HG03571 (cell line): Measurements from ENCODE around the gene TRAPPC3L.

Experiments
- ATAC-seq: cut with Tn5 transposase; IDR thresholded peaks from one replicate; pipeline ENCODE4 v1.9.1; 2021; ENCODE audit not compliant: unreplicated experiment

TRAPPC3L gene

DNA sequence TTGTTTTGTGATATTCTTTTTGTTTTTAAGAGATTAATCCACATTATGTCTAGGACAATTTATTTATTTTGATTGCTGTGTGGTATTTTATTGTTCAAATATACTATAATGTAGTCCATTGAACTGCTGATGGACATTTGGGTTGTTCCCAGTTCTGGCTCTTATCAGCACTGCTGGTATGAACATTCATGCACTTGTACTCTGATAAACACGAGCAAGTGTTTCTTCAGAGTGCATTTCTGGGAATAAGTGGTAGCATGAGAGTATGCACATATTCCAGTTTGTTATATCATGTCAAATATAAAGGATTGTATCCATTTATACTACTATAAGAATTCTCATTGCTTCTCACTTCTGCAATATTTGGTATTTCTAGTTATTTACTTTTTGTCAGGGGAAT is 77.2 kb downstream of the TRAPPC3L start:
- ATAC-seq = no peak

DNA sequence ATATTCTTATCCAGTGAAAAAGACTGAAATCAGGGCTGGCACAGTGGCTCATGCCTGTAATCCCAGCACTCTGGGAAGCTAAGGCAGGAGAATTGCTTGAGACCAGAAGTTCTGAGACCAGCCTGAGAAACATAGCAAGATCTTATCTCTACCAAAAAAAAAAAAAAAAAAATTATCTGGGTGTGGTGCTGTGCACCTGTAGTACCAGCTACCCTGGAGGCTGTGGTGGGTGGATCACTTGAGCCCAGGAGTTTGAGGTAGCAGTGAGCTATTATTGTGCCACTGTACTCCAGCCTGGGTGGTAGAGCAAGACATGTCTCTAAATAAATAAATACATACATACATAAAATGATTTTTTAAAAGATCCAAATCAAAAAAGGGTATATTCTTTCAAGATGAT is 78.0 kb downstream of the TRAPPC3L start:
- ATAC-seq = no peak

DNA sequence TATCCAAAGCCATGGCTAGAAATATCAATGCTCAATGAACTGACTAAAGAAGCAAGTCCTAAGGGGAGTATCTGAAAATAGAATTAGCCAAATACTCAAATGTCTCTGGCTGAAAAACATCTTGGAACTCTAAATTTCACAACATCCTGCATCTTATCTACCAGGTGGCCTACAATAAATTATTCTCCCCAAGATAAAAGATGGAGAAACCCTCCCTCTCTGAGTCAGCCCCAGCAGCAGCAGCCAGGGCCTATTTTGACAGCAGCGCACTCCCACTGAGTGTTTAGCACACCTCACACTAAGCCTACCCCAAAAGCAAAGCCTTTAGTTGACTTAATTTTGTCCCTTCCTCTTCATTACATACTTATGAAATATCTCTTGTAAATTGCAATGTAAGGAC is 78.4 kb downstream of the TRAPPC3L start:
- no peak for ATAC-seq

DNA sequence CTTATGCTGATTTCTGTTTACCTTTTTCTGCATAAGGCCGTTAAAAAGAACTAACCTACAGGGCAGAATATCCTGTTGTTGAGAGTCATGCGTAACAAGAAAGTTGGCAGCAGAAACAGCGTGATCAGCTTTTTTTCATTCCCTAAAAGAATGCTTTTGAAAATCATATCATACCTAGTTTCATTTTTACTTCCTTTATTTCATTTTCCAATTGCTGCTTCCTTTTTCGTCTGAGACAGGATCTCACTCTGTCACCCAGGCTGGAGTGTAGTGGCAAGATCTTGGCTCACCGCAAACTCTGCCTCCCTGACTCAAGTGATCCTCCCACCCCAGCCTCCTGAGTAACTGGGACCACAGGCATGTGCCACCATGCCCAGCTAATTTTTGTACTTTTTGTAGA is 80.2 kb downstream of the TRAPPC3L start:
- ATAC-seq = no peak

DNA sequence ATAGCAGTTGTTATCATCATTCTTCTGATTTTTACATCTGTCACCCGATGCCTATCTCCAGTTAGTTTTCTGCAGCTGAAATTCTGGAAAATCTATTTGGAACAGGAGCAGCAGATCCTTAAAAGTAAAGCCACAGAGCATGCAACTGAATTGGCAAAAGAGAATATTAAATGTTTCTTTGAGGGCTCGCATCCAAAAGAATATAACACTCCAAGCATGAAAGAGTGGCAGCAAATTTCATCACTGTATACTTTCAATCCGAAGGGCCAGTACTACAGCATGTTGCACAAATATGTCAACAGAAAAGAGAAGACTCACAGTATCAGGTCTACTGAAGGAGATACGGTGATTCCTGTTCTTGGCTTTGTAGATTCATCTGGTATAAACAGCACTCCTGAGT is 82.2 kb downstream of the TRAPPC3L start:
- no peak for ATAC-seq

DNA sequence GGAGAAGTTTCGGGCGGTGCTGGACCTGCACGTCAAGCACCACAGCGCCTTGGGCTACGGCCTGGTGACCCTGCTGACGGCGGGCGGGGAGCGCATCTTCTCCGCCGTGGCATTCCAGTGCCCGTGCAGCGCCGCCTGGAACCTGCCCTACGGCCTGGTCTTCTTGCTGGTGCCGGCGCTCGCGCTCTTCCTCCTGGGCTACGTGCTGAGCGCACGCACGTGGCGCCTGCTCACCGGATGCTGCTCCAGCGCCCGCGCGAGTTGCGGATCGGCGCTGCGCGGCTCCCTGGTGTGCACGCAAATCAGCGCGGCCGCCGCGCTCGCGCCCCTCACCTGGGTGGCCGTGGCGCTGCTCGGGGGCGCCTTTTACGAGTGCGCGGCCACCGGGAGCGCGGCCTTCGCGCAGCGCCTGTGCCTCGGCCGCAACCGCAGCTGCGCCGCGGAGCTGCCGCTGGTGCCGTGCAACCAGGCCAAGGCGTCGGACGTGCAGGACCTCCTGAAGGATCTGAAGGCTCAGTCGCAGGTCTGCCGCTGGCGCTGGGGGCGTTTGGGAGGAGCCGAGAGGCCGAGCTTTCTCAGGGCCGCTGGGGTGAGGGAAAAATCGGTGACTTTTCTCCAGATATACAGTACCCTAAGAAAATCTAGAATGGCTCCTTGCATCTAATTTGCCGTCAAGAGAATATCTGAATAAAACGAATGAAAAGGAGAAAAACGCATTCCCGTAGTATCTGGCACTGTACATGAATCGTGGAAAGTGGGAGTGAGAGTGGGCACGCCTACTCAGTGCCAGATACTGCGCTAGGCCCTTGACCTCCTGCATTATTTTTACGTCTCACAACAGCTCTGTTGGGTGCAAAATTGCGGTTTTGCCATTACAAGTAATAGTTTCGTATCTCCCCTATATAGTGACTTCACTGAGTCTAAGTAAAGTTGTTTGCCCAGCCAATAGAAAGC is 83.3 kb downstream of the TRAPPC3L start:
- peak; percentile 80 for ATAC-seq

DNA sequence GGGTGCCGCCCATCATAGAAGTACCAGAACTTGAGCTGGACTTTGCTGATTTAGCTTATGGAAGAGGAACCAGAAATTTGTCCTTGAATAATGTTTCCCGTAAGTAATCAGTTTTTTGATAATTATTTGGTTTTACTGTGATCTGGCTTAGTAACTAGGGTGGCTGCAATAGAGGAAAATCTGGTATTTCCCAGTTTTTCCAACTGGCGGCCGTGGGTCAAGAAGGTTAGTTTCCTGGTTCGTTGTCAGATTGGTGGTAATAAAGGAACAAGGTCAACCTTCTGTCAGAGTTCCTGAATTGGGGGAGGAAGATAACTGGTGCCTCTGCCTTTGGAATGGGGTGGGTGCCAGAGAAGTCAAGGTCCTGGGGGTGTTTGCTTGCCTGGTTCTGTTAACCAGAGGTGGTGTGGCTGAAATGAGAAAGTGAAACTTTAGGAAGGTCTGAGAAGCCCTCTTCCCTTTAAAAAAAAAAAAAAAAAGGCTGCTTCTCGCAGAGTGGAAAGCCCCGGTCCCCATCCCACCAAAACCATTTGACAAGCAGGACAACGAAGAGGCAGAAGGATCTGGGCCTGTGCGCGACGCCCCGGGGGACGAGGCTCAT is 84.1 kb downstream of the TRAPPC3L start, which contains the start of gene CALHM6:
TSS of gene CALHM6 (plus strand) at position 45 of the 601 bp plus-strand sequence. CDS start at position 600, 555 bp downstream.
- ATAC-seq = no peak

DNA sequence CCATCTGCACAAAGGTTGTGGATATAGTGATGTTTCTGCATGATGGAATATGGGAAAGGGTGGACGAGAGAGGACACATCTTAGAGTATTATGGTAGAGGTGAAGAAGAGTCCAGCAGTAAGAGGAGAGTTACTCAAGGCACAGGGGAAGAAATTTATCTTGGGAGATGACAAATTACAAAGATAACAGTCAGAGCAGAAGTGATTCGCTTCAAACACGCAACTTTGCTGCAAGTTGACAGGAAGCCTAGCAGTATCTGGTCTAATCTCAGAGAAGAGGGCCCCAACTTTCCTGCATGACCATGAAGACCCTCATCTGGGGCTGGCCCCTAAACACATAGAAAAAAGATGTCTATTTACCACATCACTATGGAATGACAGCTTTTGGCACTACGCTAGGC is 85.6 kb downstream of the TRAPPC3L start:
- ATAC-seq = no peak

DNA sequence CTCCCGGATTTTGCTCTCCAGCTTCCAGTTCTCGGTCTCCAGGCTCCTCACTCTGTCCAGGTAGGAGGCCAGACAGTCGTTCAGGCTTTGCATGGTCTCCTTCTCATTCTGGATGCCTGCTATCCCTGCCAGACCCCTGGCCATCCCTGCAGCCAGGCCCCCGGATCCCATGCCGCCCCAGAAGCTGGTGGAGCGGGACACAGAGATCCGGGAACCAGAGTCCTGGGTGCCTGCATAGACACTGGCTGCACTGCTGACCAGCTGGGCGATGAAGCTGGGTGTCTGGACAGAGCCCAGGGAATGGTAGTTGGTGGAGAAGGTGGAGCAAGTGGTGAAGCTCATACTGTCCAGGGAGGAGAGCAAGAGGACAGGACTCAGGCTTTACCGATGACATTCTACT is 87.2 kb downstream of the TRAPPC3L start:
- no peak for ATAC-seq

DNA sequence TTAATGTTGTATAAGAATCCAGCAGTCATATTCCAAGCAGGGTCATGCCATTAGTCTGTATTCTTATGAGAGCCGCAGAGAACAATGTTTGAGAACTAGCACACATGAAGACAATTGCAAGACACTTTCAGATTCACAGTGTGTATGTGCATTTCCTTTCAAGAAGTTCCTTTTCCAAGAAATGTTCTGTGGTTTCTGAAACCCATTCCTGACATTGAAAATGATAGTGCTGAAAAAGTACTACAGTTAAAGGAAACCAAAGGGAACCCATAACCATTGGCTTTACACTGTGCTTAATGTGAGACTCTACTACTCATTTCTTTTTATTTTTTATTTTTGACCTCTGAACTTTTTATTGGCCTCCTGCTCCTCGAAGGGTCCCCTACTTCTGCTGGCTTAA is 88.6 kb downstream of the TRAPPC3L start:
- no peak for ATAC-seq

DNA sequence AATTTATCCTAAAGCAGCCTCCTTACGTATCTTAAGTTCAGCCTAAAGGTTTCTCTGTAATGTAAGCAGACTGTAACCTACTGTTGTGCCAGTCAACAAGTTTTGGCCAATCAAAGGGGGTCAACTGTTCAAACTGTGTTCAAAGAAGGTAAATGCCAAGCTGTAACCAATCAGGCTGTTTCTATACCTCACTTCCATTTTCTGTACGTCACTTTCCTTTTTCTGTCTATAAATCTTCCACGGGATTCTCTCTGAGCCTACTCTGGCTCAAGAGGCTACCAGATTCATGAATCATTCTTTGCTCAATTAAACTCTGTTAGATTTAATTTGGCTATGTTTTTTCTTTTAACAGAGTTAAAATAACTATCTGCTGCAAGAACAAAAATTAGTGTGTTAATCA is 89.4 kb downstream of the TRAPPC3L start:
- ATAC-seq = no peak

DNA sequence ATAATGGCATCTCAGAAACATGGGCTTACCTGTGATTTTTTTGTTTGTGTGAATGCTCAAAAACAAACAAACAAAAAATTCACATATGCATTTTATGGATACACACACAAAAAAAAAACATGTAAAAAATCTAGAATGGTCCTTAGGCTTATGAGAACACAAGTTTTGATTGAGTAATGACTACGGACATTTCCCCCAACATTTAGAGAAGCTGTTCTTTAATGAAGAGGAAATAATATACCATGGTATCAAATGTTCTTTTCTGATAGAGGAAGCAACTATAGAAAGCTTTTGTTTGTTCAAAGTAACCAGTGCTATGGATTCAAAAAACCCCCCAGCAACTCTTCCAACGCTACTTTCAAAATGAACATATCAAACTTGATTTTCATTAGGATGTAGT is 93.0 kb downstream of the TRAPPC3L start:
- no peak for ATAC-seq

DNA sequence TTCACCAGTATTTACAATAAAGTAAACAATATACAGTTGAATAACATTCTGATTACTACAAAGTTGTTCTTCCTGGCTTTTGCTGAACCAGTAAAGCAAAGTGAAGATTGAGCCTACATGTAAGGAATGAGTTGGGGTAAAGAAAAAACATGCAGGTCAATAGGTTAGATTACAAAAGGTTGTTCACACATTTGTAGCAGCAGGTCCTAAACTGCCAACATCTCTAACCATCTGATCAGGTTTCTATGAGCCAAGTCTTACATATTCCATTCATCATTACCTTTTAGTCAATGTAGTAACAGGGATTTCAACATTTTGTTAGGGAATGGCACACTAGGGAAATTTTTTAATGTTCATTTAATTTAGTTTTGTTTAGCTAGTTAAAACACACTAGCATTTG is 93.6 kb downstream of the TRAPPC3L start:
- ATAC-seq = no peak

DNA sequence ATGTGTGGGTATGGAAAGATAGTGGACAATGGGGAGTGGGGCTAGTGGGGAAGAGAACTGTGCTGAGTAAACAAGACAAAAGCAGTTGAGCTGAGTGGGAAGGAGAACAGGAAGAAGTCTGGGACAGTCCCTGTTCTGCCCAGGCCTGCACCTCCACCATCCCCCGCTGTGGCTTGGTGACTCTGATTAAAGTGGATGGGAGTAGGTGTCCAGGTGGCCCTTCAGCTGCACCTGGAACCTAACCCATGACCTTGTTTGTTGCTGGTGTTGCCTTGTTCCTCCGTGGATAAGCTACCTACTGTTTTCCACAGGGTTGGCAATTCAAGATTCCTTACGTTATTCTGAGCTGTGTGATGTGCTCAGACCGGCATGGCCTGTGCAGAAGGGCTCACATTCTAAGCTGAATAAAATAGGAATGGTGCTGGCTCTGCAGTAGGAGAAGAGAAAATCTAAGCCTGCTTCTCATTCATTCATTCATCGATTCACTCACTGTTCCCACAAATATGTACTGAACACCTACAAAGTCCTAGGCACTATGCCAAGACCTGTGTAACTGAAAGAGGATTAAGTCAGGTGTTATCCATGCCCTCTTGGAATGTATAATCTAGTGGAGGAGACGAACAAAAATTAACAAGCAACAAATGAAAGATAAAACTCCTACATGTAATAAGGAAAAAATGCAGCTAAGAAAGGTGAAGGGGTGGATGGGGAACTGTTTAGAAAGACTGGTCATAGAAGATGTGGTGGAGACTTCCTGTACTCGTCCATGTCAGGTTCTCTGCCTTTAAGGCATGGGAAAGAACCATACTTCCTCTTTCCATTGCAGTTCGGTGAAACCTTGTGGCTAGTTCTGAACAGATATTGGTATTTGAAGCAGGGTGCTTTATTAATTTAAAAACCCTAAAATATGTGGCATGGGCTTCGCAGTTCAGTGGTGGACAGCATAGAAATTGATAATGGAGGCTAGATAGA is 94.4 kb downstream of the TRAPPC3L start:
- ATAC-seq = peak; percentile 95

DNA sequence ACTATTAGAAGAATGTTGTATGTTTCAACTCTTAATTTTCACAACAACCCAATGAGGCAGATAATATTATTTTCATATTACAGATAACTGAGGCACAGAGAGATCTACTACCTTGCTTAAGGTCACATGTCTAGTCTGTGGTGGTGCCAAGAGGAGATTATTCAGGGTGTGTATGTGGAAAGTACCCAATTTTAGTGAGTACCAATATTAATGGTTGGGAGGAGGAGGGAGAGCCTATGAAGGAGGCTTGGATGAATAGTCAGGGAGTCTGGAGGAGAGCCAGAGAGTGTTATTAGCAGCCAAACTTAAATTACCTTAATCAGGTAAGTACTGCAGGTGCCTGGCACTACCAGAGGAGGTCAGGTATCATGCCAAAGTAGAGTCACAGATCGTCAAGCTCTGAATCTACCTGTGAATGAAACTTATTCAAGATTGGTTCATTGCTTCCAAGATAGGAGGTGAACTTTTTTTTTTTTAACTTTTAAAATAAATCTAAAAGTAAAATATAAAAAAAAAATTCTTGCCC is 95.2 kb downstream of the TRAPPC3L start:
- no peak for ATAC-seq

DNA sequence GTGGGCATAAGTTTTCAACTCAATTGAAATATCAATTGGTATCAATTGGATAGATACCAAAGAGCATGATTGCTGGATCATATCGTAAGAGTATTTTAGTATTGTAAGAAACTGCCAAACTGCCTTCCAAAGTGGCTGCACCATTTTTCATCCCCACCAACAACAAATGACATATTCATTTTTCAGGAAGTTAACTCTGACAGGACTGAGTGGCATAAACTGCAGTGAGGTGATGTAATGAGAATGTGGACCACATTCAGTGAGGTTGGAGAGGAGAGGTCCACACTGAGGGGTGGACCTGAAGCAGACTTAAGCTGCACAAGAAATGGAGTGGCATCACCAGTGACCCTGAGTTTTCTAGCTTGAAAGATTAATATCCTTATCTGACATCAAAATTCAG is 95.9 kb downstream of the TRAPPC3L start:
- no peak for ATAC-seq

DNA sequence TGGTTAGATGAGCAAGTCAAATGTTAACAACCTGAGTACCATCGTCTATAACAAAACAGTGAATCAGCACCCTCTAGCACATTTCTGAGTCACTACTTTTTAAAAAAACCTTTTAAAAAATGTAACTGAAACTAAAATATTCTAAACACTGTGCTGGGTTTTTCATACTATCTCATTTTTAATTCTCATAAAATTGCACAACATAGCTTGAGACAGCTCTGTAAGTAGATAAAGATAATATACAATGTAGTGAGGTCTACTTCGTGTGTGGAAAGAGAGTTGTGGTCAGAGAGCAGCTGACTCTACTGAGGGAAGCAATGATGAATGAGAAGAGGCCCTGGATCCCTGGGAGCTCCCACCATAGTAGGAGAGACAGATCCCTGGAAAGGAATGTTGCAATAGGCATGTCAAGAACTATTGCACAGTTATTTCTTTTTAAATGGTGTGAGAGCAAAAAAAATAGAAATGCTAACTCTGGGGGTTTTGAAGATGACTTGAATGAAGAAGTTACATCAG is 97.9 kb downstream of the TRAPPC3L start:
- no peak for ATAC-seq

DNA sequence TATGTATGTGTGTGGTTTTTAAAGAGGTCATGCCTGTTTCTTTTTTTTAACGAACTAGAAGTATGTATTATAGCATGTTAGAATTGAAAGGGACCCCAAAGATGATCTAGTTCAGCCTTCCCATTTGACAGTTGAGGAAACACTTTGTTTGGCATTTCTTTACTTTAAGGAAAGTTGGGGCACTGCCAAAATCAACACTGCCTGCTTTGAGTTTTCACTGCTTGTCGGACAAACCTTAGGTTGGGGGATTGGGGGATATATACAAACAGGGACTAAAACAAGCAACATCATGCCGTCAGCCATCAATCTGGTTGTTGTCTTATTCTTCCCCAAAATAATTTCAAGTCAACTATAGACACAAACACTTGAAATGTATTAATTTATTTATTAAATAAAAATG is 98.4 kb downstream of the TRAPPC3L start:
- no peak for ATAC-seq

DNA sequence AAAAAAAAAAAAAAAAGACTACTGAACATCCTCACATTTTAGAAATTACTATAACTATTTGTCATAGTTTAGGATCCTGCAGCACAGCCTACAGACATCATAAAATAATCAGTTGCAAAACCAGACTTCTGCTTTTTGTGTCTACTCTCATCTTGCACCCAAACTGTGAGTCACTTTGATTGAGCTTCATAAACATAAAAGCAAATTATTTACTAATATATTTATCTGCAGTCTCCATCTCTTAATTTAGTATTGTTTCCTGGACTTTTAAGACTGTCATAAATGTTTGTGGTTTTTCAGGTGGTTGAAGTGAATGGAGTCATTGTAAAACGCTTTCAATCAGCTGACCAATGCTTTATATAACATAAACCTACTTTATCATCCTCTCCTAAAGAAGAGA is 99.1 kb downstream of the TRAPPC3L start:
- ATAC-seq = no peak

DNA sequence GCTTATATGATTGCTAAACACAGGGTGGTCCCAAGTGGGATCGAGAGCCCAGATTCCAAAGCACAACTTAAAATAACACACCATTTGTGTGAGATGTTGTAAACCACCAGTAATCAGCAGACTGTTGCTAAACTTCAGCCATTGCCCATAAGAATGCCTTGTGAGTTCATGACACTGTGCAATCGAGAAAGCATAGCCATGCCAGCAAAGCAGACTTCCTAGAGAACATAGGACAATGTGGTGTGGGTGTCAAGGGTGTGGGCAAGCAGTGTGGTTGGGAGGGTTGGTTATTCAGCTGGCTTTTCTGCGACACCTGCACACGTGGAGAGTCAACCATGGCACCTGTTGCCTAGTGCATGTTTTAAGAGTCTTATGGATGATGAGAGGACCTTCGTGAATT is 100.4 kb downstream of the TRAPPC3L start:
- ATAC-seq = no peak
